Endothelial cell of umbilical vein (primary cell): Measurements from ENCODE around the gene ZNF385B. TPM values are rescaled to one million over a fixed set of nuclear protein-coding genes. Genes with fewer than 3 reads are reported as not detected.

ENCODE experiments used
- BruUV-seq: library from RNA; stranded (reverse); fragments of 400-500 nt; replicated peaks from 2 replicates; lab custom pipeline; 2021; lab: Mats Ljungman, UMichigan
- CTCF ChIA-PET: fragments of 300-600, 350-600 bp; sonication (Branson Sonifier 250); formaldehyde crosslinking; loops from one replicate; lab custom pipeline; 2021; ENCODE audit warnings: antibody characterized with exemption, inconsistent platforms; lab: Charles Lee
- POLR2A ChIA-PET: fragments of 300-600, 350-600 bp; sonication (Branson Sonifier 250); formaldehyde crosslinking; loops from one replicate; lab custom pipeline; 2021; ENCODE audit warnings: antibody characterized with exemption, inconsistent platforms; lab: Charles Lee
- DNase-seq: peaks from one replicate; pipeline ENCODE4 v3.0.0-alpha.2; 2011; ENCODE audit warnings: low read depth, low spot score
- FAIRE-seq: peaks from 2 replicates; lab custom pipeline; 2011; peaks lifted over from hg19 to GRCh38; lab: Jason Lieb, UNC
- H2AFZ ChIP-seq: 2 replicates; pipeline ENCODE4 v1.6.0; 2012; ENCODE audit warnings: low read depth, low read length, control low read depth, inconsistent platforms
- H3K27ac ChIP-seq: 2 replicates; pipeline ENCODE4 v1.5.1; 2011; ENCODE audit warnings: low read depth, mild to moderate bottlenecking, control low read depth, low read length, moderate library complexity; ENCODE audit not compliant: insufficient read depth
- H3K27me3 ChIP-seq, 2 experiments: 2 replicates each; pipeline versions ENCODE4 v1.6.0 to v1.6.1; 2011; ENCODE audit warnings: low read length in 2 of 2, mixed read lengths in 1 of 2; ENCODE audit not compliant: control insufficient read depth in 2 of 2, insufficient read depth in 2 of 2
- H3K36me3 ChIP-seq, 2 experiments: 2 replicates in 1 of 2; 3 replicates in 1 of 2; pipeline ENCODE4 v1.5.1; 2011; ENCODE audit warnings: low read length in 2 of 2, mild to moderate bottlenecking in 1 of 2, moderate library complexity in 1 of 2; ENCODE audit not compliant: control insufficient read depth in 2 of 2, insufficient read depth in 2 of 2; ENCODE audit errors: extremely low read depth in 1 of 2
- H3K4me1 ChIP-seq: 3 replicates; pipeline ENCODE4 v1.5.1; 2011; ENCODE audit warnings: mild to moderate bottlenecking, low read length; ENCODE audit not compliant: control insufficient read depth, insufficient read depth; ENCODE audit errors: extremely low read depth
- H3K4me2 ChIP-seq: 2 replicates; pipeline ENCODE4 v1.6.1; 2011; ENCODE audit warnings: low read length, control low read depth, mixed read lengths; ENCODE audit not compliant: insufficient read depth
- H3K4me3 ChIP-seq, 3 experiments: fragments of 200-600 bp in 1 of 3; sonication (generic), shearing (Covaris generic) in 1 of 3; replicated peaks in 1 of 3; 2 replicates each; pipeline ENCODE4 v1.5.1; 2011 to 2016; ENCODE audit warnings: control low read depth in 3 of 3, low read length in 3 of 3, mild to moderate bottlenecking in 2 of 3, inconsistent platforms in 1 of 3, low read depth in 1 of 3, moderate library complexity in 1 of 3; ENCODE audit not compliant: insufficient read depth in 1 of 3
- H3K79me2 ChIP-seq: 2 replicates; pipeline ENCODE4 v1.6.0; 2012; ENCODE audit warnings: low read length, inconsistent platforms; ENCODE audit not compliant: control insufficient read depth, insufficient read depth
- H3K9ac ChIP-seq: replicated peaks from 2 replicates; pipeline ENCODE3; 2011; ENCODE audit warnings: low read length, control low read depth; ENCODE audit not compliant: insufficient read depth; ENCODE audit errors: extremely low read depth
- H3K9me1 ChIP-seq: replicated peaks from 3 replicates; pipeline ENCODE4 v1.6.0; 2011; ENCODE audit warnings: mild to moderate bottlenecking, low read length; ENCODE audit not compliant: control insufficient read depth, insufficient read depth; ENCODE audit errors: extremely low read depth
- H3K9me3 ChIP-seq: replicated peaks from 2 replicates; pipeline ENCODE4 v1.5.1; 2012; ENCODE audit warnings: low read length, inconsistent platforms; ENCODE audit not compliant: control insufficient read depth, insufficient read depth
- H4K20me1 ChIP-seq: replicated peaks from 2 replicates; pipeline ENCODE3; 2011; ENCODE audit warnings: mild to moderate bottlenecking, low read length; ENCODE audit not compliant: control insufficient read depth, insufficient read depth; ENCODE audit errors: extremely low read depth
- CTCF ChIP-seq, 2 donors: IDR thresholded peaks; 1 replicate in 1 of 2; 2 replicates in 1 of 2; pipeline ENCODE4 v1.5.1; 2011; ENCODE audit warnings: low read length in 2 of 2, mild to moderate bottlenecking in 2 of 2, moderate library complexity in 2 of 2, control low read depth in 1 of 2, inconsistent platforms in 1 of 2, low read depth in 1 of 2; ENCODE audit not compliant: insufficient read depth in 1 of 2; ENCODE audit errors: extremely low read depth in 1 of 2
- EZH2 ChIP-seq: IDR thresholded peaks from 2 replicates; pipeline ENCODE4 v1.6.1; 2012; ENCODE audit warnings: borderline replicate concordance, low read depth, mild to moderate bottlenecking, moderate library complexity, low read length, inconsistent platforms; ENCODE audit not compliant: severe bottlenecking
- FOS ChIP-seq: IDR thresholded peaks from 2 replicates; pipeline ENCODE4 v1.6.1; 2011; ENCODE audit warnings: mild to moderate bottlenecking, low read length, moderate library complexity, borderline replicate concordance; ENCODE audit not compliant: insufficient read depth
- GATA2 ChIP-seq: IDR thresholded peaks from 2 replicates; pipeline ENCODE4 v1.7.0; 2011; ENCODE audit warnings: low read depth, mild to moderate bottlenecking, moderate library complexity, mixed read lengths, low read length; ENCODE audit not compliant: insufficient read length, insufficient read depth
- JUN ChIP-seq: IDR thresholded peaks from 2 replicates; pipeline ENCODE4 v1.6.1; 2011; ENCODE audit warnings: borderline replicate concordance, low read depth; ENCODE audit not compliant: insufficient read length, insufficient read depth
- MYC ChIP-seq: IDR thresholded peaks from one replicate; pipeline ENCODE4 v1.6.1; 2011; ENCODE audit warnings: mild to moderate bottlenecking, low read depth, low read length
- POLR2A ChIP-seq: IDR thresholded peaks from 2 replicates; pipeline ENCODE4 v1.6.1; 2012; ENCODE audit warnings: low read depth, mild to moderate bottlenecking, control low read depth, low read length
- POLR2AphosphoS5 ChIP-seq: IDR thresholded peaks from 2 replicates; pipeline ENCODE4 v1.6.1; 2012; ENCODE audit warnings: low read depth, mild to moderate bottlenecking, control low read depth, low read length, moderate library complexity; ENCODE audit not compliant: insufficient read depth
- dilution Hi-C: fragments of 300-500 bp; cut with MboI; formaldehyde crosslinking; loops from one replicate; pipeline ENCODE4 v1.15.0; 2019; ENCODE audit warnings: low sequenced_read_pairs; ENCODE audit not compliant: extremely low pct_ligation_motif_present
- intact Hi-C: fragments of 100-400 bp; cut with micrococcal nuclease; formaldehyde crosslinking; loops from one replicate; pipeline ENCODE4 v1.10.0; 2022
- polyA plus RNA-seq, 4 experiments: library from polyadenylated mRNA; depleted of rRNA in 3 of 4; stranded (reverse) in 3 of 4; unstranded in 1 of 4; fragments of >200 nt; gene quantifications; 2 replicates each; pipeline versions ENCODE4 v1.2.1 to v1.2.3, GENCODE V29; 2011 to 2012; ENCODE audit warnings: missing spikeins in 1 of 4
- total RNA-seq: library from RNA; stranded (reverse); gene quantifications from 2 replicates; pipeline ENCODE4 v1.2.3, GENCODE V29; 2021
- TF ChIP-seq, protein P1 (sequence below): IDR thresholded peaks from 2 replicates; pipeline ENCODE4 v1.6.1; 2011; ENCODE audit not compliant: insufficient read depth, insufficient read length

ZNF385B gene
- total and polyA plus RNA-seq, 2 donors (not counting 3 experiments of a cell fraction or from before 2014, with no cell fraction given): not detected

DNA sequence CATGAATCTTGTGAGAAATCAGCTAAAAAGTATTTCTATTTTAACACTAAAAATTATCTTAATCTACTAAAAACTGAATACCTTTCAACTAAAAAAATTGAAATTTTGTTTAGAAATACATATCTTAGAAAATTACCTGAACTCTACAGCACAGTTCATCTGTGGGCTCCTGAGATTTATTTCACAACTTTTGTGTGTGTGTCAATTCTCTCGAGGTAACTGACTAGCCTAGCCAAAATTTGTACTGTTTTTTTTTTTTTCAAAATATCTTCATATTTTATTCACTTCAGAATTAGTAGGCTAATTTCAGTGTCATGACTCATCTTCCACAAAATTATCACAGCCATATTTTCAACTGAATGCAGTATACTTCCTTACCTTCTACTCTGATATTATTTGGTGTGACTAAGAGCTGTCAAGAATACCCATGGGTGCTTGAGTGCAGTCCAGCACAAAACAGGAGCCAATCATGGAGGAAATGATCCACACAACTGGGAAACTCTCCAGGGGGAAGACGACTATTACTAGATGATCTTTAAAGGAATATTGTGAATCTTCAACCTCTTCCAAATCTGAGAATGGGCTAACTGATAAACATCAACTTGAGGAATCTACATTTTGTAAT is 174.6 kb downstream of the ZNF385B start:
- Histone ChIP-seq H3K4me3 (no peak overlapping the region), H4K20me1 (no peaks in the 10 kb centered on the region), H3K9me1 (no peaks in the 10 kb centered on the region), H3K9me3 (no peaks in the 10 kb centered on the region), H3K27me3 (no peaks in the 10 kb centered on the region), H3K4me2 (no peak overlapping the region), H3K9ac (no peak overlapping the region), H2AFZ (no peak overlapping the region), H3K27ac (no peak overlapping the region), H3K79me2 (no peaks in the 10 kb centered on the region), H3K36me3 (no peaks in the 10 kb centered on the region), H3K4me1 (no peaks in the 10 kb centered on the region)
- POLR2A ChIA-PET: no interaction called here
- intact Hi-C loops: no loop called here
- BruUV-seq: no TSS peak
- no peak for DNase-seq
- CTCF ChIA-PET: no interaction called here
- no peak for TF ChIP-seq JUN
- no peak for TF ChIP-seq MYC
- no peak for TF ChIP-seq FOS
- TF ChIP-seq POLR2AphosphoS5: no peak
- TF ChIP-seq, protein P1, sequence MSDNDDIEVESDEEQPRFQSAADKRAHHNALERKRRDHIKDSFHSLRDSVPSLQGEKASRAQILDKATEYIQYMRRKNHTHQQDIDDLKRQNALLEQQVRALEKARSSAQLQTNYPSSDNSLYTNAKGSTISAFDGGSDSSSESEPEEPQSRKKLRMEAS: no peak
- TF ChIP-seq EZH2: no peak
- TF ChIP-seq POLR2A: no peak
- no peak for TF ChIP-seq CTCF (IDR thresholded peaks at IDR 0.05; ENCODE audit: extremely low read depth in 1 of 2, insufficient read depth in 1 of 2, low read depth in 1 of 2, low read length in 2 of 2)
- TF ChIP-seq GATA2: no peak
- dilution Hi-C loops: no loop called here
- FAIRE-seq: no peak
